ENCODE measurements around the gene FBXW7.

FBXW7 gene

GRCh38 chr4:152535903-152536544, at the start of gene FBXW7:
Gene FBXW7, minus strand, starts transcription at chr4:152536092. Its CDS starts 124,289 bp downstream, at chr4:152411803.
- Histone ChIP-seq H3K36me3 (ENCODE audit: control insufficient read depth, insufficient read depth, low read length) (peaks cover 3% of the 10 kb centered on the region), H3K9ac (ENCODE audit: low read depth, low read length) (peak within 1 kb of the TSS; percentile 94), H3K9me3 (ENCODE audit: control insufficient read depth, insufficient read depth, low read length) (no peaks in the 10 kb centered on the region), H3K4me1 (ENCODE audit: control insufficient read depth, insufficient read depth, low read length) (peaks cover 5% of the 10 kb centered on the region), H3K27me3 (ENCODE audit: control insufficient read depth, insufficient read depth, low read length) (no peaks in the 10 kb centered on the region), H3K4me3 (ENCODE audit: low read depth, low read length) (peak within 1 kb of the TSS; percentile 97)

GRCh38 chr4:152585023-152585441, 49.1 kb upstream of the FBXW7 start:
- Histone ChIP-seq H3K36me3 (ENCODE audit: control insufficient read depth, insufficient read depth, low read length) (no peaks in the 10 kb centered on the region), H3K4me1 (ENCODE audit: control insufficient read depth, insufficient read depth, low read length) (no peaks in the 10 kb centered on the region), H3K4me3 (ENCODE audit: low read depth, low read length) (no peak overlapping the region), H3K9me3 (ENCODE audit: control insufficient read depth, insufficient read depth, low read length) (no peaks in the 10 kb centered on the region), H3K9ac (ENCODE audit: low read depth, low read length) (no peak overlapping the region), H3K27me3 (ENCODE audit: control insufficient read depth, insufficient read depth, low read length) (no peaks in the 10 kb centered on the region)

- no peak overlapping the region for H3K9ac ChIP-seq (ENCODE audit: low read depth, low read length)
- no peaks in the 10 kb centered on the region for H3K4me1 ChIP-seq (ENCODE audit: control insufficient read depth, insufficient read depth, low read length)
- no peaks in the 10 kb centered on the region for H3K27me3 ChIP-seq (ENCODE audit: control insufficient read depth, insufficient read depth, low read length)
- no peaks in the 10 kb centered on the region for H3K9me3 ChIP-seq (ENCODE audit: control insufficient read depth, insufficient read depth, low read length)
- H3K36me3 ChIP-seq (ENCODE audit: control insufficient read depth, insufficient read depth, low read length): no peaks in the 10 kb centered on the region
- H3K4me3 ChIP-seq (ENCODE audit: low read depth, low read length): no peak overlapping the region
These were observed 45.8 kb upstream of the FBXW7 start for GRCh38 chr4:152581536-152582160.

GRCh38 chr4:152579916-152580315, 44.0 kb upstream of the FBXW7 start:
- H3K9ac ChIP-seq (ENCODE audit: low read depth, low read length): no peak overlapping the region
- no peak overlapping the region for H3K4me3 ChIP-seq (ENCODE audit: low read depth, low read length)
- no peaks in the 10 kb centered on the region for H3K36me3 ChIP-seq (ENCODE audit: control insufficient read depth, insufficient read depth, low read length)
- no peaks in the 10 kb centered on the region for H3K4me1 ChIP-seq (ENCODE audit: control insufficient read depth, insufficient read depth, low read length)
- H3K27me3 ChIP-seq (ENCODE audit: control insufficient read depth, insufficient read depth, low read length): no peaks in the 10 kb centered on the region
- no peaks in the 10 kb centered on the region for H3K9me3 ChIP-seq (ENCODE audit: control insufficient read depth, insufficient read depth, low read length)

GRCh38 chr4:152579107-152579764, 43.3 kb upstream of the FBXW7 start:
- no peaks in the 10 kb centered on the region for H3K36me3 ChIP-seq (ENCODE audit: control insufficient read depth, insufficient read depth, low read length)
- H3K4me3 ChIP-seq (ENCODE audit: low read depth, low read length): no peak overlapping the region
- H3K9ac ChIP-seq (ENCODE audit: low read depth, low read length): no peak overlapping the region
- H3K9me3 ChIP-seq (ENCODE audit: control insufficient read depth, insufficient read depth, low read length): no peaks in the 10 kb centered on the region
- H3K4me1 ChIP-seq (ENCODE audit: control insufficient read depth, insufficient read depth, low read length): no peaks in the 10 kb centered on the region
- H3K27me3 ChIP-seq (ENCODE audit: control insufficient read depth, insufficient read depth, low read length): no peaks in the 10 kb centered on the region

- no peak overlapping the region for H3K9ac ChIP-seq (ENCODE audit: low read depth, low read length)
- H3K4me3 ChIP-seq (ENCODE audit: low read depth, low read length): no peak overlapping the region
These were observed 42.8 kb upstream of the FBXW7 start for GRCh38 chr4:152578670-152579069.

GRCh38 chr4:152577708-152578396, 42.0 kb upstream of the FBXW7 start:
- H3K9ac ChIP-seq (ENCODE audit: low read depth, low read length): no peak overlapping the region
- no peaks in the 10 kb centered on the region for H3K4me1 ChIP-seq (ENCODE audit: control insufficient read depth, insufficient read depth, low read length)
- no peaks in the 10 kb centered on the region for H3K36me3 ChIP-seq (ENCODE audit: control insufficient read depth, insufficient read depth, low read length)
- H3K4me3 ChIP-seq (ENCODE audit: low read depth, low read length): no peak overlapping the region
- H3K9me3 ChIP-seq (ENCODE audit: control insufficient read depth, insufficient read depth, low read length): no peaks in the 10 kb centered on the region
- no peaks in the 10 kb centered on the region for H3K27me3 ChIP-seq (ENCODE audit: control insufficient read depth, insufficient read depth, low read length)

More at GRCh38 chr4:152578670-152579069, 42.8 kb upstream of the FBXW7 start:
- Histone ChIP-seq H3K9me3 (ENCODE audit: control insufficient read depth, insufficient read depth, low read length) (no peaks in the 10 kb centered on the region), H3K4me1 (ENCODE audit: control insufficient read depth, insufficient read depth, low read length) (no peaks in the 10 kb centered on the region), H3K36me3 (ENCODE audit: control insufficient read depth, insufficient read depth, low read length) (no peaks in the 10 kb centered on the region), H3K27me3 (ENCODE audit: control insufficient read depth, insufficient read depth, low read length) (no peaks in the 10 kb centered on the region)

GRCh38 chr4:152575533-152575932, 39.6 kb upstream of the FBXW7 start:
- Histone ChIP-seq H3K9me3 (ENCODE audit: control insufficient read depth, insufficient read depth, low read length) (no peaks in the 10 kb centered on the region), H3K36me3 (ENCODE audit: control insufficient read depth, insufficient read depth, low read length) (no peaks in the 10 kb centered on the region), H3K27me3 (ENCODE audit: control insufficient read depth, insufficient read depth, low read length) (no peaks in the 10 kb centered on the region), H3K9ac (ENCODE audit: low read depth, low read length) (no peak overlapping the region), H3K4me1 (ENCODE audit: control insufficient read depth, insufficient read depth, low read length) (no peaks in the 10 kb centered on the region), H3K4me3 (ENCODE audit: low read depth, low read length) (no peak overlapping the region)

GRCh38 chr4:152573861-152574260, 38.0 kb upstream of the FBXW7 start:
- H3K36me3 ChIP-seq (ENCODE audit: control insufficient read depth, insufficient read depth, low read length): no peaks in the 10 kb centered on the region
- H3K4me3 ChIP-seq (ENCODE audit: low read depth, low read length): no peak overlapping the region
- H3K4me1 ChIP-seq (ENCODE audit: control insufficient read depth, insufficient read depth, low read length): no peaks in the 10 kb centered on the region
- H3K9me3 ChIP-seq (ENCODE audit: control insufficient read depth, insufficient read depth, low read length): no peaks in the 10 kb centered on the region
- H3K9ac ChIP-seq (ENCODE audit: low read depth, low read length): no peak overlapping the region
- H3K27me3 ChIP-seq (ENCODE audit: control insufficient read depth, insufficient read depth, low read length): no peaks in the 10 kb centered on the region

- no peaks in the 10 kb centered on the region for H3K9me3 ChIP-seq (ENCODE audit: control insufficient read depth, insufficient read depth, low read length)
- no peaks in the 10 kb centered on the region for H3K4me1 ChIP-seq (ENCODE audit: control insufficient read depth, insufficient read depth, low read length)
- H3K36me3 ChIP-seq (ENCODE audit: control insufficient read depth, insufficient read depth, low read length): no peaks in the 10 kb centered on the region
- no peak overlapping the region for H3K4me3 ChIP-seq (ENCODE audit: low read depth, low read length)
- H3K27me3 ChIP-seq (ENCODE audit: control insufficient read depth, insufficient read depth, low read length): no peaks in the 10 kb centered on the region
- H3K9ac ChIP-seq (ENCODE audit: low read depth, low read length): no peak overlapping the region
These were observed 36.7 kb upstream of the FBXW7 start for GRCh38 chr4:152572417-152573086.

GRCh38 chr4:152571770-152572169, 35.9 kb upstream of the FBXW7 start:
- Histone ChIP-seq H3K4me3 (ENCODE audit: low read depth, low read length) (no peak overlapping the region), H3K36me3 (ENCODE audit: control insufficient read depth, insufficient read depth, low read length) (no peaks in the 10 kb centered on the region), H3K9me3 (ENCODE audit: control insufficient read depth, insufficient read depth, low read length) (no peaks in the 10 kb centered on the region), H3K4me1 (ENCODE audit: control insufficient read depth, insufficient read depth, low read length) (no peaks in the 10 kb centered on the region), H3K9ac (ENCODE audit: low read depth, low read length) (no peak overlapping the region), H3K27me3 (ENCODE audit: control insufficient read depth, insufficient read depth, low read length) (no peaks in the 10 kb centered on the region)
